K562 (cell line): Measurements from ENCODE around the gene COQ9. TPM values are rescaled to one million over a fixed set of nuclear protein-coding genes. Genes with fewer than 3 reads are reported as not detected.

Experiments
- ATAC-seq: fragments of 200-7000 bp; cut with Tn5 transposase; 3 replicates; pipeline ENCODE4 v1.9.1; 2020; ENCODE audit warnings: moderate library complexity
- BruUV-seq: library from RNA; stranded (reverse); fragments of 400-500 nt; replicated peaks from 2 replicates; lab custom pipeline; 2021; lab: Mats Ljungman, UMichigan
- CTCF ChIA-PET: fragments of 300-600 bp; formaldehyde crosslinking; extraction: SDS; loops from one replicate; lab custom pipeline; 2021; ENCODE audit warnings: low intra/inter-chr PET ratio; lab: Yijun Ruan, JAX
- POLR2A ChIA-PET: fragments of 300-600, 350-650 bp; sonication (Branson Sonifier 250); formaldehyde crosslinking; extraction: SDS; loops from one replicate; lab custom pipeline; 2021; ENCODE audit warnings: antibody characterized with exemption, inconsistent platforms; lab: Yijun Ruan, JAX
- DNase-seq, 4 experiments: peaks; one replicate each; pipeline versions ENCODE4 v3.0.0 to v3.0.0-alpha.2; 2011 to 2018; ENCODE audit warnings: low spot score in 3 of 4, mixed read lengths in 3 of 4; ENCODE audit errors: extremely low read depth in 1 of 4
- FAIRE-seq: peaks from 2 replicates; lab custom pipeline; 2011; peaks lifted over from hg19 to GRCh38; lab: Jason Lieb, UNC
- H2AFZ ChIP-seq: 2 replicates; pipeline ENCODE4 v1.6.0; 2011; ENCODE audit warnings: low read depth, low read length, control low read depth, inconsistent platforms
- H3K27ac ChIP-seq: fragments of 200-600 bp; 3 replicates; pipeline ENCODE4 v1.8.0; 2011; ENCODE audit warnings: low read depth, mild to moderate bottlenecking, control low read depth, inconsistent platforms, low read length, moderate library complexity, mixed read lengths; ENCODE audit errors: extremely low read depth
- H3K27me3 ChIP-seq, 2 experiments: fragments of 300-600 bp in 1 of 2; 2 replicates in 1 of 2; 3 replicates in 1 of 2; pipeline versions ENCODE4 v1.6.0 to v1.8.0; 2011; ENCODE audit warnings: inconsistent platforms in 2 of 2, low read length in 2 of 2, mild to moderate bottlenecking in 1 of 2, mixed read lengths in 1 of 2, moderate library complexity in 1 of 2; ENCODE audit not compliant: control insufficient read depth in 2 of 2, insufficient read depth in 2 of 2
- H3K36me3 ChIP-seq: fragments of 300-600 bp; 3 replicates; pipeline ENCODE4 v1.8.0; 2011; ENCODE audit warnings: mild to moderate bottlenecking, low read length, inconsistent platforms; ENCODE audit not compliant: control insufficient read depth, insufficient read depth
- H3K4me1 ChIP-seq, 2 experiments: fragments of 200-600 bp in 1 of 2; replicated peaks in 1 of 2; 2 replicates in 1 of 2; 3 replicates in 1 of 2; pipeline versions ENCODE4 v1.5.1 to v1.8.0; 2011; ENCODE audit warnings: inconsistent platforms in 2 of 2, low read length in 2 of 2, mild to moderate bottlenecking in 1 of 2, mixed read lengths in 1 of 2, moderate library complexity in 1 of 2; ENCODE audit not compliant: control insufficient read depth in 2 of 2, insufficient read depth in 2 of 2
- H3K4me2 ChIP-seq: 2 replicates; pipeline ENCODE4 v1.6.1; 2011; ENCODE audit warnings: low read length, control low read depth, inconsistent platforms, mixed read lengths; ENCODE audit not compliant: insufficient read depth
- H3K4me3 ChIP-seq: fragments of 200-600 bp; sonication (generic), shearing (Covaris generic); 2 replicates; pipeline ENCODE4 v1.5.1; 2016; ENCODE audit warnings: control low read depth, inconsistent platforms
- H3K79me2 ChIP-seq: fragments of 200-600 bp; 3 replicates; pipeline ENCODE4 v1.8.0; 2011; ENCODE audit warnings: low read length, inconsistent platforms; ENCODE audit not compliant: control insufficient read depth, insufficient read depth
- H3K9ac ChIP-seq, 2 experiments: 2 replicates each; pipeline versions ENCODE4 v1.6.0 to v1.6.1; 2011; ENCODE audit warnings: low read depth in 2 of 2, low read length in 2 of 2, control low read depth in 1 of 2, inconsistent platforms in 1 of 2, mild to moderate bottlenecking in 1 of 2, mixed read lengths in 1 of 2; ENCODE audit not compliant: insufficient read depth in 1 of 2
- H3K9me1 ChIP-seq: one replicate; pipeline ENCODE4 v1.6.0; 2011; ENCODE audit warnings: inconsistent platforms, mild to moderate bottlenecking, low read length, moderate library complexity; ENCODE audit not compliant: control insufficient read depth, insufficient read depth
- H3K9me3 ChIP-seq: replicated peaks from 2 replicates; pipeline ENCODE4 v1.5.1; 2011; ENCODE audit warnings: low read depth, low read length, inconsistent platforms; ENCODE audit not compliant: control insufficient read depth, insufficient read depth
- H4K20me1 ChIP-seq: replicated peaks from 2 replicates; pipeline ENCODE4 v1.6.1; 2011; ENCODE audit warnings: low read length, inconsistent platforms, mixed read lengths; ENCODE audit not compliant: control insufficient read depth, insufficient read depth
- GATAD2B ChIP-seq: fragments of 450-650 bp; IDR thresholded peaks from 2 replicates; pipeline ENCODE4 v1.6.1; 2017; ENCODE audit warnings: mild to moderate bottlenecking, borderline replicate concordance
- KAT7 ChIP-seq: sonication (generic); formaldehyde crosslinking; IDR thresholded peaks from 2 replicates; pipeline ENCODE4 v1.8.0; 2022; ENCODE audit warnings: missing genetic modification reagents, mild to moderate bottlenecking, borderline replicate concordance
- NBN ChIP-seq: fragments of 450-650 bp; IDR thresholded peaks from 2 replicates; pipeline ENCODE4 v1.6.1; 2016; ENCODE audit warnings: low read depth, mild to moderate bottlenecking
- NR2C1 ChIP-seq, 2 experiments: fragments of 450-650 bp; IDR thresholded peaks; 2 replicates each; pipeline ENCODE4 v1.6.1; 2017; ENCODE audit warnings: mild to moderate bottlenecking in 2 of 2, antibody characterized with exemption in 1 of 2, inconsistent platforms in 1 of 2, missing compliant biosample characterization in 1 of 2, missing genetic modification characterization in 1 of 2
- POLR2G ChIP-seq: fragments of 200-400 bp; formaldehyde crosslinking; IDR thresholded peaks from 2 replicates; pipeline ENCODE4 v1.6.1; 2017; ENCODE audit warnings: low read depth, mild to moderate bottlenecking, antibody characterized with exemption, low read length, moderate library complexity
- XRCC4 ChIP-seq: IDR thresholded peaks from one replicate; pipeline ENCODE4 v1.6.1; 2011; ENCODE audit not compliant: insufficient read depth, insufficient read length; ENCODE audit errors: extremely low read depth
- ZFP36 ChIP-seq: fragments of 150-350 bp; IDR thresholded peaks from 2 replicates; pipeline ENCODE4 v1.6.1; 2018; ENCODE audit warnings: low read length, low read depth; ENCODE audit not compliant: partially characterized antibody
- ZNF121 ChIP-seq: sonication (generic); formaldehyde crosslinking; conservative IDR thresholded peaks from 2 replicates; pipeline ENCODE4 v1.8.0; 2022; ENCODE audit warnings: missing genetic modification reagents
- ZNF449 ChIP-seq: fragments of 250-450 bp; sonication (Bioruptor Pico); IDR thresholded peaks from 2 replicates; pipeline ENCODE4 v1.8.0; 2022; ENCODE audit warnings: moderate library complexity, mild to moderate bottlenecking, inconsistent platforms
- WGBS: fragments of 100-300 bp; shearing (Covaris generic); methylation state at CpG from one replicate; pipeline ENCODE4 v1.1.6; 2016; ENCODE audit warnings: low coverage, mixed read lengths; ENCODE audit not compliant: insufficient coverage; ENCODE audit errors: missing lambda C conversion rate; 5-methylcytosine and 5-hydroxymethylcytosine counted together
- in situ Hi-C: fragments of 300-500 bp; cut with MboI; formaldehyde crosslinking; loops from 4 replicates; pipeline ENCODE4 v1.15.0; 2018; ENCODE audit warnings: inconsistent platforms, mixed read lengths
- intact Hi-C: fragments of 100-400 bp; cut with micrococcal nuclease; formaldehyde crosslinking; loops from 2 replicates; pipeline ENCODE4 v1.14.2; 2022
- polyA plus RNA-seq, 8 experiments: library from polyadenylated mRNA; depleted of rRNA in 4 of 8; stranded (reverse) in 5 of 8; unstranded in 3 of 8; fragments of >200 nt; fragmentation: Nextera tagmentation in 2 of 8; fragmentation: Illumina TruSeq in 1 of 8; extraction: Ambion mirVana in 2 of 8; extraction: Trizol in 1 of 8; gene quantifications; 2 replicates each; pipeline versions ENCODE4 v1.2.1 to v1.2.3, GENCODE V29; 2011 to 2014; ENCODE audit warnings: inconsistent platforms in 1 of 8, missing spikeins in 1 of 8
- total RNA-seq, 7 experiments: library from RNA; depleted of rRNA in 6 of 7; stranded (reverse); fragments of >200 nt in 6 of 7; fragmentation: Illumina TruSeq in 2 of 7; extraction: Trizol in 2 of 7; gene quantifications; 2 replicates each; pipeline versions ENCODE4 v1.2.1 to v1.2.3, GENCODE V29; 2011 to 2021; ENCODE audit warnings: low replicate concordance in 1 of 7

COQ9 gene
- total and polyA plus RNA-seq, 9 of the 15 experiments (the other 6 are each of a cell fraction or from before 2014, with no cell fraction given): 35.0 to 139 (median 71.4) TPM

GRCh38 chr16:57426356-57426755 lies 20.9 kb upstream of the COQ9 start:
- Histone ChIP-seq H2AFZ (no peak overlapping the region), H3K4me1 (peaks cover 0 to 3% of the 10 kb centered on the region in 2 experiments; a peak in 1 of 5 replicates), H3K4me3 (no peak overlapping the region), H3K36me3 (peaks cover 39% of the 10 kb centered on the region), H3K9me3 (no peaks in the 10 kb centered on the region), H4K20me1 (no peaks in the 10 kb centered on the region), H3K9me1 (no peaks in the 10 kb centered on the region), H3K27ac (no peak overlapping the region), H3K4me2 (no peak overlapping the region), H3K79me2 (no peaks in the 10 kb centered on the region), H3K27me3 (no peaks in the 10 kb centered on the region), H3K9ac (peak overlapping the region in 1 of 2 experiments; percentile 46; a peak in 1 of 4 replicates)
- ChIA-PET POLR2A (interaction anchor here (0.5 kb wide), 1 partner anchor 179 kb away, joined by 3 read pairs; no protein-coding TSS in a partner anchor), CTCF (no interaction called here)
- DNase-seq (no peak), FAIRE-seq (no peak), ATAC-seq (no peak)
- in situ Hi-C loops (no loop called here), intact Hi-C loops (no loop called here)
- TF ChIP-seq XRCC4: no peak
- TF ChIP-seq ZFP36: no peak
- no peak for TF ChIP-seq KAT7 (CRISPR knock-in tag)
- no peak for TF ChIP-seq GATAD2B
- TF ChIP-seq POLR2G: peak; percentile 50
- no peak for TF ChIP-seq ZNF449
- no peak for TF ChIP-seq NR2C1 (IDR thresholded peaks at IDR 0.05)
- TF ChIP-seq NR2C1 (tag; IDR thresholded peaks at IDR 0.05): no peak
- no peak for TF ChIP-seq NBN
- TF ChIP-seq ZNF121 (CRISPR knock-in tag): no peak
- 91% methylated on average over 7 of the region's 7 CpGs for WGBS
- BruUV-seq: no TSS peak
